Measurements from ENCODE around the gene DDX50. TPM values are rescaled to one million over a fixed set of nuclear protein-coding genes. Genes with fewer than 3 reads are reported as not detected.

The DDX50 gene
- total and polyA plus RNA-seq, 2 donors (not counting 3 experiments of a cell fraction or from before 2014, with no cell fraction given): 14.8 to 28.2 TPM

GRCh38 chr10:68870545-68871104, 30.5 kb upstream of the DDX50 start:
- H3K27me3 ChIP-seq (ENCODE audit: control insufficient read depth in 2 of 2, insufficient read depth in 2 of 2, low read length in 2 of 2): peaks cover 6 to 15% of the 10 kb centered on the region in 2 experiments
- TF ChIP-seq POLR2A (IDR thresholded peaks at IDR 0.05; ENCODE audit: low read depth, low read length): no peak
- no peak overlapping the region for H3K4me2 ChIP-seq (ENCODE audit: insufficient read depth, low read length)
- CTCF ChIA-PET: no interaction called here
- no peaks in the 10 kb centered on the region for H3K9me1 ChIP-seq (replicated peaks; ENCODE audit: control insufficient read depth, extremely low read depth, insufficient read depth, low read length)
- H3K4me3 ChIP-seq (replicated peaks in 1 of 3; ENCODE audit: insufficient read depth in 1 of 3, low read depth in 1 of 3, low read length in 3 of 3): no peak overlapping the region
- no peaks in the 10 kb centered on the region for H3K4me1 ChIP-seq (ENCODE audit: control insufficient read depth, extremely low read depth, insufficient read depth, low read length)
- POLR2A ChIA-PET: no interaction called here
- H3K9ac ChIP-seq (replicated peaks; ENCODE audit: extremely low read depth, insufficient read depth, low read length): no peak overlapping the region
- intact Hi-C loops (cut with micrococcal nuclease): no loop called here
- no TSS peak for BruUV-seq (replicated peaks)
- H3K79me2 ChIP-seq (ENCODE audit: control insufficient read depth, insufficient read depth, low read length): no peaks in the 10 kb centered on the region
- FAIRE-seq: no peak
- H3K36me3 ChIP-seq (ENCODE audit: control insufficient read depth in 2 of 2, extremely low read depth in 1 of 2, insufficient read depth in 2 of 2, low read length in 2 of 2): no peaks in the 10 kb centered on the region
- no peak overlapping the region for H2AFZ ChIP-seq (ENCODE audit: low read depth, low read length)
- no peaks in the 10 kb centered on the region for H4K20me1 ChIP-seq (replicated peaks; ENCODE audit: control insufficient read depth, extremely low read depth, insufficient read depth, low read length)
- dilution Hi-C loops (cut with MboI; ENCODE audit: extremely low pct_ligation_motif_present, low sequenced_read_pairs): no loop called here
- no peak overlapping the region for H3K27ac ChIP-seq (ENCODE audit: insufficient read depth, low read depth, low read length)
- DNase-seq (ENCODE audit: low read depth, low spot score): no peak
- no peaks in the 10 kb centered on the region for H3K9me3 ChIP-seq (replicated peaks; ENCODE audit: control insufficient read depth, insufficient read depth, low read length)

DNA sequence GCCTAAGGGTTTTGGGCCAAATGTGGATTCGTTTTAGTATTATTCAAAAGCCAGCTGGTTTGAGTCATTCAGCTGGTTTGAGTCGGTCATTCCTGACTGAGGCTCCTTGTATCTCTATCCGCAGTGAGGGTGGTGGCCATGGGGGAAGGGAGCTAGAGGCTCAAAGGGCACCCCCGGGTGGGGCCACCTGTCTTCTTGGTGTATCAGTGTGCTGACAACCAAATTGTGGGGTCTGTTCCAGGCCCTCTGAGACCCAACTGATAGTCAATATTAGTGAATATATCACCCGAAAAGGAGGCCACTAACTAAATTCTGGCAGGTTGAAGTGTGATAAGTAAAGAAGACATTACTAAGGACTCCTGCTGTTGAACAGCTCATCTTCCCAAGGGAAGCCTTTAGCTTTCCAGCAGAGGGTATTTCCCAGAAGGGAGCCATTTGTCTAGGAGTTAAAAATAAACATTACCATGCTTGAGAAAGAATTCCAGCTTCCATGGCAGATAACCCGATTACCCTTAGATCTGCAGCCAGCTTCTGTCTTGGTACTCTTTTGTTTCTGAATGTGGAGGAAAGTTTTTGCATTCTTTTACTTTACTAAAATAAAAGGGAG, 29.9 kb upstream of the DDX50 start:
- intact Hi-C loops (cut with micrococcal nuclease): no loop called here
- FAIRE-seq (no peak), DNase-seq (ENCODE audit: low read depth, low spot score) (no peak)
- Histone ChIP-seq H3K4me1 (ENCODE audit: control insufficient read depth, extremely low read depth, insufficient read depth, low read length) (no peaks in the 10 kb centered on the region), H2AFZ (ENCODE audit: low read depth, low read length) (no peak overlapping the region), H3K9me1 (replicated peaks; ENCODE audit: control insufficient read depth, extremely low read depth, insufficient read depth, low read length) (no peaks in the 10 kb centered on the region), H4K20me1 (replicated peaks; ENCODE audit: control insufficient read depth, extremely low read depth, insufficient read depth, low read length) (no peaks in the 10 kb centered on the region), H3K27me3 (ENCODE audit: control insufficient read depth in 2 of 2, insufficient read depth in 2 of 2, low read length in 2 of 2) (peaks cover 6 to 15% of the 10 kb centered on the region in 2 experiments), H3K9me3 (replicated peaks; ENCODE audit: control insufficient read depth, insufficient read depth, low read length) (no peaks in the 10 kb centered on the region), H3K4me2 (ENCODE audit: insufficient read depth, low read length) (no peak overlapping the region), H3K9ac (replicated peaks; ENCODE audit: extremely low read depth, insufficient read depth, low read length) (no peak overlapping the region), H3K4me3 (replicated peaks in 1 of 3; ENCODE audit: insufficient read depth in 1 of 3, low read depth in 1 of 3, low read length in 3 of 3) (no peak overlapping the region), H3K79me2 (ENCODE audit: control insufficient read depth, insufficient read depth, low read length) (no peaks in the 10 kb centered on the region), H3K27ac (ENCODE audit: insufficient read depth, low read depth, low read length) (no peak overlapping the region), H3K36me3 (ENCODE audit: control insufficient read depth in 2 of 2, extremely low read depth in 1 of 2, insufficient read depth in 2 of 2, low read length in 2 of 2) (no peaks in the 10 kb centered on the region)
- no peak for TF ChIP-seq FOS (IDR thresholded peaks at IDR 0.05; ENCODE audit: borderline replicate concordance, insufficient read depth, low read length)
- no peak for TF ChIP-seq POLR2A (IDR thresholded peaks at IDR 0.05; ENCODE audit: low read depth, low read length)
- TF ChIP-seq, protein P1, sequence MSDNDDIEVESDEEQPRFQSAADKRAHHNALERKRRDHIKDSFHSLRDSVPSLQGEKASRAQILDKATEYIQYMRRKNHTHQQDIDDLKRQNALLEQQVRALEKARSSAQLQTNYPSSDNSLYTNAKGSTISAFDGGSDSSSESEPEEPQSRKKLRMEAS (IDR thresholded peaks at IDR 0.05; ENCODE audit: insufficient read depth, insufficient read length): no peak
- TF ChIP-seq JUN (IDR thresholded peaks at IDR 0.05; ENCODE audit: borderline replicate concordance, insufficient read depth, insufficient read length, low read depth): no peak
- TF ChIP-seq EZH2 (IDR thresholded peaks at IDR 0.05; ENCODE audit: borderline replicate concordance, low read depth, low read length, severe bottlenecking): no peak
- TF ChIP-seq GATA2 (IDR thresholded peaks at IDR 0.05; ENCODE audit: insufficient read depth, insufficient read length, low read depth, low read length): no peak
- no peak for TF ChIP-seq CTCF (IDR thresholded peaks at IDR 0.05; ENCODE audit: extremely low read depth in 1 of 2, insufficient read depth in 1 of 2, low read depth in 1 of 2, low read length in 2 of 2)
- no peak for TF ChIP-seq MYC (IDR thresholded peaks at IDR 0.05; ENCODE audit: low read depth, low read length)
- no peak for TF ChIP-seq POLR2AphosphoS5 (IDR thresholded peaks at IDR 0.05; ENCODE audit: insufficient read depth, low read depth, low read length)
- POLR2A ChIA-PET: no interaction called here
- CTCF ChIA-PET: no interaction called here
- BruUV-seq (replicated peaks): no TSS peak
- dilution Hi-C loops (cut with MboI; ENCODE audit: extremely low pct_ligation_motif_present, low sequenced_read_pairs): no loop called here
